GM20000 (cell line): ENCODE data around the gene ERICH6B.

Source experiments
- DNase-seq: peaks from one replicate; pipeline ENCODE4 v3.0.0; 2012; ENCODE audit warnings: low spot score
- CTCF ChIP-seq: IDR thresholded peaks from 2 replicates; pipeline ENCODE4 v1.5.1; 2012; ENCODE audit warnings: mild to moderate bottlenecking, control low read depth; ENCODE audit errors: extremely low read depth, missing control alignments

Gene ERICH6B

DNA sequence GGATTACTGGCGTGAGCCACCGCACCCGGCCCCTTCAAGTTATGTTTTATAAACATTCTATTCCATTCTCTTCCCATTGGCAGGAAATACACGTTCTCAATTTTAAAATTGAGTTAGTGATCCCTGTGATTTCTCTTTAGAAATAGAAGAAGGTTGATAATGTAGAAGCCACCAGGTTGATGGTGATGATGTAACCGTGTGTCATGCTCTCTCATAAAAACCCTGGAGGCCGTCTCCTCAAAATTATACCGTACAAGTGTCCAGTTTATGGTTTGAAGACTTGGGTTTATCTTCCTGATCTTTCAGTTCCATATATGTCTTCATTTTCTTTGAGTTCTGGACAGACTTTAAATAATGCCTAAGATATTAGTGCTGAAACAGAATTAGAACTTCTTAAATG, 118.6 kb downstream of the ERICH6B start:
- no peak for TF ChIP-seq CTCF
- no peak for DNase-seq

DNA sequence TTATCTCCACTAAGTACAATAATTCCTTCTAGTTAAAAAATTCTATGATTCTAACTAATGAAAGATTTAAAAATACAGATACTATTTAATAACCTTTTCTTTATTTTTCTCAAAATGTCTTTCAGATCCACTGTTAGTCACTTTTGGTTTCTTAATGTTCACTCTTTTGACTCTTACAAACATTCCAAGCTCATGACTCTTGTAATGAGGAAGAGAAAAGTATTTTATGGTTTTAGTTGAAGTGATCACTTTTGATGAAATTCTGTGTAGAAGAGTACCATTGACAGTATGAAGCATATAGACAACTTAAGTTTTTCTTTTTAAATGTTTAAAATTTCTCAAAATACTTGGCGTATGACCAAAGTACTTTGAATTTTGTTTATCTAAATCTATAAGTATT, 123.0 kb downstream of the ERICH6B start:
- no peak for TF ChIP-seq CTCF
- DNase-seq: no peak
